DOHH2 (cell line): ENCODE results near the gene SMURF1.

Experiments
- H3F3A ChIP-seq: fragments of 200-600 bp; sonication (generic), shearing (Covaris generic); 2 replicates; pipeline ENCODE4 v1.6.0; 2016; ENCODE audit warnings: antibody characterized with exemption, mild to moderate bottlenecking; ENCODE audit not compliant: control insufficient read depth, insufficient read depth
- H3K27ac ChIP-seq: fragments of 200-600 bp; sonication (generic); 2 replicates; pipeline ENCODE4 v1.5.1; 2014; ENCODE audit warnings: low read depth, mild to moderate bottlenecking, low read length, moderate library complexity
- H3K27me3 ChIP-seq: fragments of 200-600 bp; sonication (generic); 2 replicates; pipeline ENCODE4 v1.6.1; 2014; ENCODE audit warnings: mild to moderate bottlenecking, low read length, mixed read lengths; ENCODE audit not compliant: control insufficient read depth
- H3K36me3 ChIP-seq: fragments of 200-600 bp; sonication (generic); 2 replicates; pipeline ENCODE4 v1.6.1; 2014; ENCODE audit warnings: mild to moderate bottlenecking, low read length, moderate library complexity, mixed read lengths; ENCODE audit not compliant: control insufficient read depth
- H3K4me1 ChIP-seq: fragments of 200-600 bp; sonication (generic); 2 replicates; pipeline ENCODE4 v1.6.1; 2014; ENCODE audit warnings: mild to moderate bottlenecking, low read length, mixed read lengths; ENCODE audit not compliant: control insufficient read depth
- H3K4me2 ChIP-seq: fragments of 200-600 bp; sonication (generic); 2 replicates; pipeline ENCODE4 v1.6.0; 2014; ENCODE audit warnings: mild to moderate bottlenecking, low read length, moderate library complexity
- H3K4me3 ChIP-seq: fragments of 200-600 bp; sonication (generic); 2 replicates; pipeline ENCODE4 v1.5.1; 2014; ENCODE audit warnings: mild to moderate bottlenecking, low read length, mixed read lengths
- H3K79me2 ChIP-seq: fragments of 200-600 bp; sonication (generic); 2 replicates; pipeline ENCODE4 v1.6.1; 2014; ENCODE audit warnings: mild to moderate bottlenecking, low read length, mixed read lengths; ENCODE audit not compliant: control insufficient read depth
- H3K9me2 ChIP-seq: fragments of 200-600 bp; sonication (generic); replicated peaks from 2 replicates; pipeline ENCODE4 v1.6.1; 2014; ENCODE audit warnings: mild to moderate bottlenecking, low read length, mixed read lengths; ENCODE audit not compliant: control insufficient read depth
- H3K9me3 ChIP-seq: fragments of 200-600 bp; sonication (generic); 2 replicates; pipeline ENCODE4 v1.6.1; 2014; ENCODE audit warnings: antibody characterized with exemption, low read length, mixed read lengths; ENCODE audit not compliant: control insufficient read depth, insufficient read depth
- H4K20me1 ChIP-seq: fragments of 200-600 bp; sonication (generic); 2 replicates; pipeline ENCODE4 v1.6.0; 2014; ENCODE audit warnings: low read depth, mild to moderate bottlenecking, antibody characterized with exemption, low read length, moderate library complexity; ENCODE audit not compliant: control insufficient read depth, insufficient read depth
- EZH2phosphoT487 ChIP-seq: fragments of 200-600 bp; sonication (generic); IDR thresholded peaks from 2 replicates; pipeline ENCODE4 v1.6.1; 2017; ENCODE audit warnings: borderline replicate concordance, mild to moderate bottlenecking, antibody characterized with exemption, low read length, moderate library complexity, mixed read lengths
- TF ChIP-seq, protein P1 (sequence below): fragments of 200-600 bp; sonication (generic); IDR thresholded peaks from one replicate; pipeline ENCODE4 v1.5.1; 2014; ENCODE audit warnings: antibody characterized with exemption, mild to moderate bottlenecking, low read depth, low read length; ENCODE audit not compliant: poor library complexity, severe bottlenecking

Gene SMURF1

GRCh38 chr7:99122762-99123161 is 21.1 kb downstream of the SMURF1 start:
- H3K79me2 ChIP-seq, result peaks cover 81% of the 10 kb centered on the region
- peaks cover 13% of the 10 kb centered on the region; the same call in 1 of the 2 replicates for H3K36me3 ChIP-seq
- H3K9me3 ChIP-seq, result no peaks in the 10 kb centered on the region
- H3K27ac ChIP-seq, result no peak overlapping the region
- H3K4me3 ChIP-seq, result no peak overlapping the region
- TF ChIP-seq, protein P1, sequence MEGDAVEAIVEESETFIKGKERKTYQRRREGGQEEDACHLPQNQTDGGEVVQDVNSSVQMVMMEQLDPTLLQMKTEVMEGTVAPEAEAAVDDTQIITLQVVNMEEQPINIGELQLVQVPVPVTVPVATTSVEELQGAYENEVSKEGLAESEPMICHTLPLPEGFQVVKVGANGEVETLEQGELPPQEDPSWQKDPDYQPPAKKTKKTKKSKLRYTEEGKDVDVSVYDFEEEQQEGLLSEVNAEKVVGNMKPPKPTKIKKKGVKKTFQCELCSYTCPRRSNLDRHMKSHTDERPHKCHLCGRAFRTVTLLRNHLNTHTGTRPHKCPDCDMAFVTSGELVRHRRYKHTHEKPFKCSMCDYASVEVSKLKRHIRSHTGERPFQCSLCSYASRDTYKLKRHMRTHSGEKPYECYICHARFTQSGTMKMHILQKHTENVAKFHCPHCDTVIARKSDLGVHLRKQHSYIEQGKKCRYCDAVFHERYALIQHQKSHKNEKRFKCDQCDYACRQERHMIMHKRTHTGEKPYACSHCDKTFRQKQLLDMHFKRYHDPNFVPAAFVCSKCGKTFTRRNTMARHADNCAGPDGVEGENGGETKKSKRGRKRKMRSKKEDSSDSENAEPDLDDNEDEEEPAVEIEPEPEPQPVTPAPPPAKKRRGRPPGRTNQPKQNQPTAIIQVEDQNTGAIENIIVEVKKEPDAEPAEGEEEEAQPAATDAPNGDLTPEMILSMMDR, result no peak
- TF ChIP-seq EZH2phosphoT487, result no peak
- no peak overlapping the region for H3K4me2 ChIP-seq
- no peaks in the 10 kb centered on the region for H3K9me2 ChIP-seq
- peaks cover 9% of the 10 kb centered on the region for H3K4me1 ChIP-seq
- H3K27me3 ChIP-seq, result no peaks in the 10 kb centered on the region
- peaks cover 9% of the 10 kb centered on the region; the same call in 1 of the 2 replicates for H4K20me1 ChIP-seq
- 0 out of 2 replicates have a peak, but pooled peaks cover 2% of the 10 kb centered on the region for H3F3A ChIP-seq

DNA sequence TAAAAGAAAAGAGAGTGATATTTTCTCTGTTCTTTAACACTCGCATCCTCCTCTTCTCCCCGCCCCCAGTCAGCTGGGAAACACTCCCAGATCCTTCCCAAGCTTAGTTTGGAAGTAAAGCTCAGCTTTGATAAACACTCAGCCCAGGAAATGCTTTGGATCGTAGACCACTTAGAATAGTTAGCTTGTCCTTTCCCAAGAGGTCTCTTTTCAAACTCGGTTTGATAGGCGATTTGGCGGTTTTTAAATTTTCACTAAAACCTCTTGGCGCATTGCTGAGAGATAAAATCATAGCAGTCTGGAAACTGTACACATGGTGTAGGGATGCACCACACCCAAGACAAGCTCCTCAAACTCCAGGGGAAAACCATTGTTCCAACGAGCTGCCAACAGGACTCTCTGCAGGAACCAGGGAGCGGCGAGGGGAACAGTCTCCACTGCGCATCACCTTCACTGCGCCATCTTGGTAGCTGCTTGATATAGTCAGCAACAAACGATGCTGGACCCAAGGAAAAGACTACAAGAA is 22.3 kb downstream of the SMURF1 start:
- peaks cover 13% of the 10 kb centered on the region; the same call in 1 of the 2 replicates for H3K36me3 ChIP-seq
- peaks cover 3% of the 10 kb centered on the region; the same call in 1 of the 2 replicates for H3F3A ChIP-seq
- H3K9me2 ChIP-seq, result no peaks in the 10 kb centered on the region
- no peaks in the 10 kb centered on the region for H3K9me3 ChIP-seq
- no peak for TF ChIP-seq EZH2phosphoT487
- TF ChIP-seq, protein P1, result no peak
- H4K20me1 ChIP-seq, result peaks cover 5% of the 10 kb centered on the region; the same call in 1 of the 2 replicates
- H3K4me1 ChIP-seq, result peaks cover 9% of the 10 kb centered on the region
- no peak overlapping the region for H3K4me3 ChIP-seq
- H3K79me2 ChIP-seq, result peaks cover 80% of the 10 kb centered on the region
- H3K27me3 ChIP-seq, result no peaks in the 10 kb centered on the region
- H3K4me2 ChIP-seq, result no peak overlapping the region
- no peak overlapping the region for H3K27ac ChIP-seq

- Histone ChIP-seq H3K27ac (no peak overlapping the region), H3K4me3 (no peak overlapping the region), H3K4me1 (peaks cover 9% of the 10 kb centered on the region), H4K20me1 (peaks cover 5% of the 10 kb centered on the region; the same call in 1 of the 2 replicates), H3K79me2 (peaks cover 85% of the 10 kb centered on the region), H3K4me2 (no peak overlapping the region), H3F3A (peaks cover 6% of the 10 kb centered on the region; the same call in 1 of the 2 replicates), H3K9me2 (no peaks in the 10 kb centered on the region), H3K9me3 (no peaks in the 10 kb centered on the region), H3K36me3 (peaks cover 13% of the 10 kb centered on the region; the same call in 1 of the 2 replicates), H3K27me3 (no peaks in the 10 kb centered on the region)
- no peak for TF ChIP-seq EZH2phosphoT487
- TF ChIP-seq, protein P1, result no peak
These were observed 23.0 kb downstream of the SMURF1 start for GRCh38 chr7:99120916-99121315.
